Measurements from ENCODE around the gene PABPN1. TPM values are rescaled to one million over a fixed set of nuclear protein-coding genes. Genes with fewer than 3 reads are reported as not detected.
A peak's percentile ranks its signal among the peaks of the same experiment; 100 is the strongest.

The PABPN1 gene
- total and polyA plus RNA-seq, 2 of the 13 experiments (the other 11 are each of a cell fraction or from before 2014, with no cell fraction given) = 233 to 524 TPM

GRCh38 chr14:23300687-23301223 is 20.5 kb upstream of the PABPN1 start (continued):
- no peak for TF ChIP-seq ZNF775 (CRISPR knock-in tag; IDR thresholded peaks at IDR 0.05; ENCODE audit: borderline replicate concordance)
- TF ChIP-seq SRSF1 (optimal IDR thresholded peaks at IDR 0.05; ENCODE audit: low read depth, low read length) = no peak
- 0 out of 2 replicates have a peak, but pooled peaks have one; percentile 12 for TF ChIP-seq THAP9 (CRISPR knock-in tag; IDR thresholded peaks at IDR 0.05; ENCODE audit: borderline replicate concordance)
- no peak for TF ChIP-seq TRIM22 (IDR thresholded peaks at IDR 0.05)
- TF ChIP-seq ZNF337 (CRISPR knock-in tag; IDR thresholded peaks at IDR 0.05; ENCODE audit: borderline replicate concordance, low read depth) = no peak
- TF ChIP-seq GPBP1L1 (CRISPR knock-in tag; IDR thresholded peaks at IDR 0.05) = no peak
- no peak for TF ChIP-seq TGIF2 (CRISPR knock-in tag; IDR thresholded peaks at IDR 0.05)
- no peak for TF ChIP-seq FOXM1 (CRISPR knock-in tag; IDR thresholded peaks at IDR 0.05)
- TF ChIP-seq ZNF790 (CRISPR knock-in tag; IDR thresholded peaks at IDR 0.05; ENCODE audit: borderline replicate concordance) = no peak; the same call in 1 of the 2 replicates
- TF ChIP-seq ZBTB34 (CRISPR knock-in tag; IDR thresholded peaks at IDR 0.05) = no peak
- TF ChIP-seq ZNF607 (CRISPR knock-in tag; IDR thresholded peaks at IDR 0.05; ENCODE audit: borderline replicate concordance) = no peak
- TF ChIP-seq ATAD3A (CRISPR knock-in tag; IDR thresholded peaks at IDR 0.05) = 0 out of 2 replicates have a peak, but pooled peaks have one; percentile 53
- no peak; the same call in 1 of the 2 replicates for TF ChIP-seq NFE2L2 (IDR thresholded peaks at IDR 0.05; ENCODE audit: low read length)
- TF ChIP-seq ZNF569 (CRISPR knock-in tag; IDR thresholded peaks at IDR 0.05; ENCODE audit: borderline replicate concordance) = 0 out of 2 replicates have a peak, but pooled peaks have one; percentile 18
- TF ChIP-seq E2F5 (CRISPR knock-in tag; conservative IDR thresholded peaks at IDR 0.05) = no peak
- TF ChIP-seq ZNF292 (CRISPR knock-in tag; IDR thresholded peaks at IDR 0.05; ENCODE audit: borderline replicate concordance, low read depth) = no peak
- no peak for TF ChIP-seq CREBL2 (CRISPR knock-in tag; IDR thresholded peaks at IDR 0.05; ENCODE audit: borderline replicate concordance)
- no peak for TF ChIP-seq MXD4 (CRISPR knock-in tag; IDR thresholded peaks at IDR 0.05)
- TF ChIP-seq CHCHD3 (CRISPR knock-in tag; IDR thresholded peaks at IDR 0.05) = peak; percentile 54; the same call in 1 of the 2 replicates
- TF ChIP-seq MEIS2 (CRISPR knock-in tag; IDR thresholded peaks at IDR 0.05) = no peak
- no peak for TF ChIP-seq GATAD2A (CRISPR knock-in tag; IDR thresholded peaks at IDR 0.05)
- 0 out of 2 replicates have a peak, but pooled peaks have one; percentile 6 for TF ChIP-seq HDAC2 (CRISPR knock-in tag; IDR thresholded peaks at IDR 0.05)
- no peak for TF ChIP-seq MED8 (CRISPR knock-in tag; IDR thresholded peaks at IDR 0.05; ENCODE audit: insufficient replicate concordance)
